HepG2 (cell line): ENCODE results near the gene PRKAR2B. TPM values are rescaled to one million over a fixed set of nuclear protein-coding genes. Genes with fewer than 3 reads are reported as not detected.
"Not testable (repeated sequence)": the region's sequence is repeated elsewhere in the genome, so short reads cannot be mapped to it uniquely, and the experiment has no call there.

Experiments
- ATAC-seq: fragments of 200-7000 bp; cut with Tn5 transposase; 3 replicates; pipeline ENCODE4 v1.9.1; 2020; ENCODE audit warnings: mild to moderate bottlenecking, moderate library complexity
- BruUV-seq: library from RNA; stranded (reverse); fragments of 400-500 nt; replicated peaks from 2 replicates; lab custom pipeline; 2021; lab: Mats Ljungman, UMichigan
- CTCF ChIA-PET: fragments of 300-600 bp; formaldehyde crosslinking; extraction: SDS; loops from one replicate; lab custom pipeline; 2021; ENCODE audit warnings: low total read pairs, inconsistent platforms, low intra/inter-chr PET ratio; lab: Yijun Ruan, JAX
- POLR2A ChIA-PET: fragments of 350-600 bp; sonication (Branson Sonifier 250); formaldehyde crosslinking; loops from one replicate; lab custom pipeline; 2020; ENCODE audit warnings: antibody characterized with exemption, inconsistent platforms; lab: Yijun Ruan, JAX
- DNase-seq: peaks from one replicate; pipeline ENCODE4 v3.0.0-alpha.2; 2015; ENCODE audit warnings: low spot score
- FAIRE-seq: peaks from 3 replicates; lab custom pipeline; 2011; peaks lifted over from hg19 to GRCh38; lab: Jason Lieb, UNC
- H2AFZ ChIP-seq: one replicate; pipeline ENCODE4 v1.6.1; 2011; ENCODE audit warnings: low read length, inconsistent platforms
- H3K27ac ChIP-seq: fragments of 300-600 bp; 3 replicates; pipeline ENCODE4 v1.8.0; 2011; ENCODE audit warnings: mixed run types, mild to moderate bottlenecking, mixed read lengths, low read length, inconsistent platforms; ENCODE audit not compliant: insufficient read depth; ENCODE audit errors: extremely low read length
- H3K27me3 ChIP-seq, 2 experiments: fragments of 200-600 bp in 1 of 2; 2 replicates in 1 of 2; 3 replicates in 1 of 2; pipeline versions ENCODE4 v1.6.0 to v1.8.0; 2011; ENCODE audit warnings: low read length in 2 of 2, mild to moderate bottlenecking in 2 of 2, moderate library complexity in 2 of 2, inconsistent platforms in 1 of 2; ENCODE audit not compliant: insufficient read depth in 2 of 2, control insufficient read depth in 1 of 2
- H3K36me3 ChIP-seq, 2 experiments: fragments of 200-600 bp in 1 of 2; replicated peaks in 1 of 2; 2 replicates in 1 of 2; 3 replicates in 1 of 2; pipeline versions ENCODE4 v1.5.1 to v1.8.0; 2011; ENCODE audit warnings: low read length in 2 of 2, inconsistent platforms in 1 of 2; ENCODE audit not compliant: insufficient read depth in 2 of 2, control insufficient read depth in 1 of 2
- H3K4me1 ChIP-seq: 2 replicates; pipeline ENCODE4 v1.5.1; 2012; ENCODE audit warnings: low read length, inconsistent platforms; ENCODE audit not compliant: insufficient read depth
- H3K4me2 ChIP-seq: 2 replicates; pipeline ENCODE4 v1.6.0; 2011; ENCODE audit warnings: low read depth, low read length, inconsistent platforms
- H3K4me3 ChIP-seq, 3 experiments: fragments of 200-600 bp in 1 of 3; sonication (generic), shearing (Covaris generic) in 1 of 3; replicated peaks in 1 of 3; 2 replicates each; pipeline ENCODE4 v1.5.1; 2011 to 2016; ENCODE audit warnings: low read length in 3 of 3, inconsistent platforms in 2 of 3, low read depth in 2 of 3, mild to moderate bottlenecking in 2 of 3, control low read depth in 1 of 3, mixed read lengths in 1 of 3; ENCODE audit not compliant: insufficient read depth in 1 of 3
- H3K79me2 ChIP-seq: one replicate; pipeline ENCODE4 v1.6.1; 2011; ENCODE audit warnings: low read length, inconsistent platforms; ENCODE audit not compliant: insufficient read depth
- H3K9ac ChIP-seq: 2 replicates; pipeline ENCODE4 v1.6.0; 2011; ENCODE audit warnings: mild to moderate bottlenecking, low read depth, low read length, inconsistent platforms; ENCODE audit not compliant: insufficient read depth
- H3K9me3 ChIP-seq: 2 replicates; pipeline ENCODE4 v1.5.1; 2012; ENCODE audit warnings: mild to moderate bottlenecking, low read length
- H4K20me1 ChIP-seq: 2 replicates; pipeline ENCODE4 v1.6.0; 2011; ENCODE audit warnings: inconsistent platforms, mild to moderate bottlenecking, low read length, moderate library complexity; ENCODE audit not compliant: insufficient read depth
- DMAP1 ChIP-seq: IDR thresholded peaks from 2 replicates; pipeline ENCODE4 v1.6.1; 2016
- DPF2 ChIP-seq: sonication (generic); formaldehyde crosslinking; IDR thresholded peaks from 2 replicates; pipeline ENCODE4 v1.4.0; 2020; ENCODE audit warnings: mild to moderate bottlenecking, low read depth, missing genetic modification reagents, borderline replicate concordance
- HDAC6 ChIP-seq: fragments of 200-600 bp; sonication (generic); IDR thresholded peaks from 2 replicates; pipeline ENCODE4 v1.7.0; 2017; ENCODE audit warnings: mild to moderate bottlenecking, antibody characterized with exemption, low read length, low read depth
- KDM5B ChIP-seq: sonication (generic); formaldehyde crosslinking; IDR thresholded peaks from 2 replicates; pipeline ENCODE4 v1.4.0; 2020; ENCODE audit warnings: missing genetic modification reagents, mild to moderate bottlenecking, borderline replicate concordance
- KLF6 ChIP-seq: IDR thresholded peaks from 2 replicates; pipeline ENCODE4 v1.8.0; 2016; ENCODE audit warnings: missing biosample characterization, missing genetic modification reagents
- NAIF1 ChIP-seq: sonication (generic); formaldehyde crosslinking; IDR thresholded peaks from 2 replicates; pipeline ENCODE4 v1.5.0; 2020; ENCODE audit warnings: mild to moderate bottlenecking, missing genetic modification reagents, borderline replicate concordance
- TCF12 ChIP-seq, 2 experiments: fragments of 450-650 bp in 1 of 2; sonication (generic) in 1 of 2; formaldehyde crosslinking in 1 of 2; IDR thresholded peaks; 2 replicates each; pipeline versions ENCODE4 v1.6.1 to v1.8.0; 2017 to 2022; ENCODE audit warnings: antibody characterized with exemption in 1 of 2, mild to moderate bottlenecking in 1 of 2, missing genetic modification reagents in 1 of 2, moderate library complexity in 1 of 2
- ZNF350 ChIP-seq: sonication (generic); formaldehyde crosslinking; IDR thresholded peaks from 2 replicates; pipeline ENCODE4 v1.4.0; 2020; ENCODE audit warnings: mild to moderate bottlenecking, low read depth, missing genetic modification reagents, borderline replicate concordance
- ZNF75D ChIP-seq: sonication (generic); formaldehyde crosslinking; IDR thresholded peaks from 2 replicates; pipeline ENCODE4 v1.8.1; 2023; ENCODE audit warnings: missing genetic modification reagents, mild to moderate bottlenecking, borderline replicate concordance
- ZNF776 ChIP-seq: sonication (generic); formaldehyde crosslinking; IDR thresholded peaks from 2 replicates; pipeline ENCODE4 v1.4.0; 2020; ENCODE audit warnings: mild to moderate bottlenecking, missing genetic modification reagents
- WGBS: methylation state at CpG from one replicate; pipeline ENCODE4 v1.1.6; 2017; ENCODE audit warnings: low lambda C conversion rate; 5-methylcytosine and 5-hydroxymethylcytosine counted together
- in situ Hi-C: cut with HindIII; loops from 2 replicates; pipeline ENCODE4 v1.10.0; 2017; ENCODE audit warnings: low pct_unique_long_range_greater_than_20kb; ENCODE audit not compliant: extremely low pct_ligation_motif_present
- intact Hi-C: fragments of 100-400 bp; cut with micrococcal nuclease; formaldehyde crosslinking; loops from one replicate; pipeline ENCODE4 v1.10.0; 2022; ENCODE audit not compliant: unreplicated experiment
- polyA plus RNA-seq, 8 experiments: library from polyadenylated mRNA; depleted of rRNA in 3 of 8; stranded (reverse) in 7 of 8; unstranded in 1 of 8; fragments of >200 nt; fragmentation: Illumina TruSeq in 4 of 8; extraction: Trizol in 4 of 8; gene quantifications; 2 replicates each; pipeline versions ENCODE4 v1.2.1 to v1.2.3, GENCODE V29; 2011 to 2016; ENCODE audit warnings: low read depth in 4 of 8, missing spikeins in 1 of 8, mixed read lengths in 1 of 8; ENCODE audit not compliant: insufficient read depth in 1 of 8
- total RNA-seq, 5 experiments: library from RNA; depleted of rRNA; stranded (reverse); fragments of >200 nt; fragmentation: Illumina TruSeq; extraction: Trizol; gene quantifications; 2 replicates each; pipeline ENCODE4 v1.2.3, GENCODE V29; 2016; ENCODE audit warnings: low read depth in 1 of 5

PRKAR2B gene
- total and polyA plus RNA-seq, 2 of the 13 experiments (the other 11 are each of a cell fraction or from before 2014, with no cell fraction given): not detected

DNA sequence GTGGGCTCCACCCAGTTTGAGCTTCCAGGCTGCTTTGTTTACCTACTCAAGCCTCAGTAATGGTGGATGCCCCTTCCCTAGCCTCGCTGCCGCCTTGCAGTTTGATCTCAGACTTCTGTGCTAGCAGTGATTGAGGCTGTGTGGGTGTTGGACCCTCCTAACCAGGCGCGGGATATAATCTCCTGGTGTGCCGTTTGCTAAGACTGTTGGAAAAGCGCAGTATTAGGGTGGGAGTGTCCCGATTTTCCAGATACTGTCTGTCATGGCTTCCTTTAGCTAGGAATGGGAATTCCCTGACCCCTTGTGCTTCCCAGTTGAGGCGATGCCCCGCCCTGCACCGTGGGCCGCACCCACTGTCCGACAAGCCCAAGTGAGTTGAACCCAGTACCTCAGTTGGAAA, 54.6 kb downstream of the PRKAR2B start:
- H3K36me3 ChIP-seq, H3K4me2 ChIP-seq, H3K4me1 ChIP-seq, POLR2A ChIA-PET, in situ Hi-C loops, H3K27ac ChIP-seq, H2AFZ ChIP-seq, H3K79me2 ChIP-seq, H3K4me3 ChIP-seq, H3K27me3 ChIP-seq, H4K20me1 ChIP-seq, BruUV-seq, FAIRE-seq, H3K9ac ChIP-seq, intact Hi-C loops, DNase-seq, ATAC-seq, H3K9me3 ChIP-seq, CTCF ChIA-PET: not testable (repeated sequence)
- 60% methylated on average over 10 of the region's 12 CpGs for WGBS

- WGBS: 0% methylated on average over 1 of the region's 1 CpG
- no peaks in the 10 kb centered on the region for H3K4me1 ChIP-seq
- POLR2A ChIA-PET: no interaction called here
- no peaks in the 10 kb centered on the region for H3K27me3 ChIP-seq
- no peaks in the 10 kb centered on the region for H3K79me2 ChIP-seq
- intact Hi-C loops: no loop called here
- DNase-seq: no peak
- no peaks in the 10 kb centered on the region for H3K36me3 ChIP-seq
- CTCF ChIA-PET: no interaction called here
- no peak overlapping the region for H3K4me2 ChIP-seq
- no peak overlapping the region for H2AFZ ChIP-seq
- no peak for TF ChIP-seq HDAC6
- no peak for TF ChIP-seq ZNF75D (CRISPR knock-in tag)
- TF ChIP-seq KDM5B (CRISPR knock-in tag): no peak
- TF ChIP-seq ZNF350: no peak
- no peak for TF ChIP-seq NAIF1 (CRISPR knock-in tag)
- no peak for TF ChIP-seq DMAP1 (CRISPR knock-in tag)
- no peak for TF ChIP-seq KLF6
- no peak for TF ChIP-seq ZNF776 (CRISPR knock-in tag)
- TF ChIP-seq TCF12 (IDR thresholded peaks at IDR 0.05): no peak
- TF ChIP-seq TCF12 (CRISPR knock-in tag; IDR thresholded peaks at IDR 0.05): no peak
- TF ChIP-seq DPF2 (CRISPR knock-in tag): no peak
- TF ChIP-seq, all 625 proteins: peak for 0
- Histone ChIP-seq H3K9me3 (no peaks in the 10 kb centered on the region), H3K4me3 (no peak overlapping the region), H3K27ac (no peak overlapping the region), H4K20me1 (no peaks in the 10 kb centered on the region), H3K9ac (no peak overlapping the region)
- ATAC-seq (no peak), FAIRE-seq (no peak)
- in situ Hi-C loops: no loop called here
- no TSS peak for BruUV-seq
Observed at GRCh38 chr7:107100824-107101223, 56.3 kb downstream of the PRKAR2B start.
